NCI-H446 (cell line): Measurements from ENCODE around the gene KRT80.

Experiments used
- DNase-seq, 2 experiments: peaks; one replicate each; lab custom pipeline; 2025; lab: John Stamatoyannopoulos, UW

The KRT80 gene

DNA sequence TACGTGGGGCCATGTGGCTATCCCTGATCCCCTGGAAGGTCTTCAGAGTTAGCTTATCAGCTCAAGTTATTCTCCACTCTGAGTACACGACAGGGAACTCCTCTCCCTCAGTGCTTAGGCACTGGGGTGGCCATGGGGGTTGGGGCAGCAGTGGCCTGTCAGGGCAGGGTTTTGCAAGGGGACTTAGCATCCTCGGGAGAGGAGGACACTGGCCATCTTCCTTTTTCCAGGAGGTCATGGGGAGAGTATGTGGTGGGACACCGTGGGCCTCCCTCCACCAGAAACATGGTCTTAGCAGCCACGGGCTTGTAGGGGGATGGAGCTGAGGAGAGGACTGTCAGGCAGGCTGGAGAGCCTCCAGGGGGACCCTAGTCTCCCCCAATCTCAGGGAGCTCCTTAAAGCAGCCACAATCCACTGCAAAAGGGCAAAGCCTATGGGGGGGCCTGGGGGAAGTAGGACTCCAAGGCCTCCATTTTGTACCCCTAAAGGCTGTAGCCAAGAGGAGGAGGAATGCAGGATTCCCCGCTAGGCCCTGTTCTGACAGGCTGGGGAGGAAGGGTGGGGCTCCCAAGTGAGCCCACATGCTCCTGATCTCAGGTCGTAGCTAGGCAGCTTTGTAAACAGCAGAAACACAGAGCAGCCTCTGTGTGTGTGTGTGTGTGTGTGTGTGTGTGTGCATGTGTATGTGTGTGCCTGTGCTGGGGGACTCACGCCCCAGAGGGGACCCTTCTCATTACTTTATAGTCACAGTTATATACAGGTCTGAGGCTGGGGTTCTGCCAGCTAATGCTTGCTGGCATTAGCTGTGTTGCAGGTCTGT, 36.6 kb downstream of the KRT80 start:
- no peak for DNase-seq

DNA sequence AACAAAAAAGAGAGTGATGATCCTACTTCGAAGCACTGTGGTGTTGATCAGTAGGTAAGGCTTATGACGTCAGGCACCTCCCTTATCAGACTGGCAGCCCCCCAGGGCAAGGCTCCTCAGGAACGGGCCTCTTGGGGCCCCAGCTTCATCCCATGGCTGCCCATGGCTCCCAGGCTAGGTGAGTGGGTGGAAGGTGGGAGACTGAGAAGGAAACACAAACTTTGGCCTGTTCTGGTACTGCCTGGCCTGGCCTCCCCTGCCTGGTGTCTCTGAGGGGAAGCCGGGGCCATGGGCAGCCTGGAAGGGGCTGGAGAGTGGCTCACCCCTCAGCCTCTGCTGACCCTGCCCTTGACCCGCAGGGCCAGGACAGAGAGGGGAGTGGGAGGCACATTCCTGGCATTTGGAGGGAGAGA, 38.9 kb downstream of the KRT80 start:
- DNase-seq, result no peak

DNA sequence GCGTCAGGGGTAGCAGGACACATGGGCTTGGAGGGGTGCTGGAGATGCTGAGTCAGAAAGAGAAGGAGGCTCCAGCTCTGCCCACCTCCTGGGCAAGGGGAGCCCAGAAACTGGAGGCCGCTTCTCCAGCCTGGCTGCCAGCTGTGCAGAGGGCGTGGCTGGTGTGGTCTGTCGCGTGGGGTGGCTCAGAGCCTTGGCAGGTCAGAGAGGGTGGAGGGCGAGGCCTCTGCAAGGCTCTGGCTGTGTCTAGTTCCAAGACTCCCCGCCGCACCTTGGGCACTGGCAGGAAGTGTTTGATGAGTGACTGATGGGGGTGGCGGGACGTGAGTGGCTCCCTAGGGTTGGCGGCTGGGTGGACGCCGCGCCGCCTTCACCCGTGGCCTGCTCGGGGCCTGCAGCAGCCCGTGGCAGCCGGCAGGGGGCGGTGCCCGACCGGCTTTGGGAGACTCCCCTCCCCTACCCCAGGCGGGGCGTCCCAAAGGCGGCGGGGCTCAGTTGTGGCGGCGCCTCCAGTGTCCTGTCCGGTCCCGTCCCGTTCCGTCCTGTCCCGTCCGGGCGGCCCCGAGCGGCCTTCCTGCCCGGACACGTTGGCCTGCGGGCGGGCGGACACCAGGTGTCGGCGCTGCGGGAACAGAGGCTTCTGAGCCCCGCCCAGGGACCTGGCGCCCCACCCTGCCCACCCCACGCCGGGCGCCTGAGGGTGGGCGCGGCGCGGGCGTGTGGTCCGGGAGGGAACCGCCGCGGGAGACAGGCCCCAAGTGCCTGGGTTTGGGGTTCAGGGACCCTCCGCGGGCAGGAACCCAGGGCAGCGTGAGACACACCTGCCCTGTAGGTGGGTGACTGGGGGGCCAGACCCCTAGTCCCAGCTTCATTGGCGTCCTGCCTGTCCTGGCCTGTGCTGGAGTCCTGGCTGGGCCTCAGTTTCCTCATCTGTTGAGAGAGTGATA, 39.7 kb downstream of the KRT80 start:
- no peak for DNase-seq

DNA sequence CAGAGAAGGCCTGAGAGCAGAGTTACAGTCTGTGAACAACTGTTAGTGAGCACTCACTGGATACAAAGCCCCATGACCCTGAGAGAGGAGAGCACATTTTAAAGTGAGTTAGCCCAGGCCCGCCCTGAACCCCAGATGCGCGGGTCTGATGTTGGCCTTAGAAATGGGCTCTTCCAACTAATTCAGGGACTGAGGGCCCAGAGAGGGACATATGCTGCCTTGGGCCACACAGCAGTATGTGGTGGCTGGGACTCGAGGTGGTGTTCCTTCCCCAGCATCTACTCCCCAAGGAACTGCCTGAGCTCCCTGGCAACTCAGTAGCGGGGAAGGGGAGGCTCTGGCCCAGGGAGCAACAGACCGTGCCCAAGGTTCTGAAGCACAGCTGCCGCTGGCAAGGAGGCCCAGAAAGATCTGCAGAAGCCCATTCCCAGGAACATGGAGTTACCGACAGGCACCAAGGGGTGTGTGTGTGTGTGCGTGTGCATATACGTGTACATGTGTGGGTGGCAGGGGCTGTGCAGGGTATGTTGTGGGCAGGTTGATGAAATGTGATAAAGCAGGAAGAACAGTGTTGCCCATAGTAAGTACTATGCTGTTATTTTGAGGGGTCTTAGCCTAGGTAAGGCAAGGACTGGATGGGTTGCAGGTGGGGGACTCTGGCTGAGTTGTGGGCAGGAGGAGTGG, 40.5 kb downstream of the KRT80 start:
- DNase-seq, result no peak

DNA sequence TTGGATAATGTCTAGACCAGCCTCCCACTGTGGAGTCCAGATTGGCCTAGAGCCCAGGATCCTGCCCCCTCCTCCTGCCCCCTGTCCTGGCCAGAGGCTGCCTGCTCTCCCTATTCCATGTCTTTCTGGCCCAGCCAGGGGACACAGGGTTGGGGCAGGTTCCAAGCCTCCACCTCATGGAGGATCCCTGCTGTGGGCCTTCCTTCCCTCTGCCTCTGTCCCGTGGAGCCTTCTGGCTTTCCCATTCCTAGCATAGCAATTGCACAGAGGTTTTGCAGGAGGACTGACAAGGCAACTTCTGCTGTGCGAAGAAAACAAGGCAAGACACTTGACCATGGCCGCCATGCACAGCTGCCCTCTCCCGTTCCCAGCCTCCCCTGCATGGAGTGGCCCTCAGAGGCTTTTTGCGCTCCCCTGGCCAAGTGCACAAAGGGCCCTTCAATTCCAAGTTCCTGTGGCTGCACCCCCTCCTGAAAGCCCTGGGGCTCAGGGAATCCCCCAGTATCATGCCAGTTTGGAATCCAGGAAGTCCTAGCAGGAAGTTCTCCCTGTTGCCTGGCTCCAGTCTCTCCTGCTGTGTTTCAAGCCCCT, 42.1 kb downstream of the KRT80 start:
- DNase-seq, result no peak

DNA sequence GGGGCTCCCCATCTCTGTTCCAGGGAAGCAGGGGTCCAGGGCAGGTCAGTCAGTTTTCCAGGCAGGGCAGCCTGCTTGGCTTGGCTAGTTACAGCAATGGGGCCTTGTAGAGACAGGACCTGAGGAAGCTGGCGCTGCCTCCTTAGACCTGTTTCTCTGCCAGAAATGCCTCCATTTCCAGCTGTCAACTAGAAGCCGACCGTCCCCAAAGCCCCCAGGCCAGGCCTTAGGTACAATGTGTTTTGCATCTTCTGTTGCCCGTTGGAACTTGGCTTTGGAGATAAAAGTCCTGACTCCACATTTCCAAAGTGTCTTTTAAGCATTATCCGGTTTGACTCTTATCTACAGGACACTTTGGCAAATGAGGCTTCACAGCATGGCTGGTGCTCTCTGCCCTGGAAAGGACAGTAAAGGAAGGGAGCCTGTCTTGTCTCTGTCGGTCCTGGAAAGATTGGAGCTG, 42.6 kb downstream of the KRT80 start:
- peak in 1 of 2 experiments; percentile 55 for DNase-seq

DNA sequence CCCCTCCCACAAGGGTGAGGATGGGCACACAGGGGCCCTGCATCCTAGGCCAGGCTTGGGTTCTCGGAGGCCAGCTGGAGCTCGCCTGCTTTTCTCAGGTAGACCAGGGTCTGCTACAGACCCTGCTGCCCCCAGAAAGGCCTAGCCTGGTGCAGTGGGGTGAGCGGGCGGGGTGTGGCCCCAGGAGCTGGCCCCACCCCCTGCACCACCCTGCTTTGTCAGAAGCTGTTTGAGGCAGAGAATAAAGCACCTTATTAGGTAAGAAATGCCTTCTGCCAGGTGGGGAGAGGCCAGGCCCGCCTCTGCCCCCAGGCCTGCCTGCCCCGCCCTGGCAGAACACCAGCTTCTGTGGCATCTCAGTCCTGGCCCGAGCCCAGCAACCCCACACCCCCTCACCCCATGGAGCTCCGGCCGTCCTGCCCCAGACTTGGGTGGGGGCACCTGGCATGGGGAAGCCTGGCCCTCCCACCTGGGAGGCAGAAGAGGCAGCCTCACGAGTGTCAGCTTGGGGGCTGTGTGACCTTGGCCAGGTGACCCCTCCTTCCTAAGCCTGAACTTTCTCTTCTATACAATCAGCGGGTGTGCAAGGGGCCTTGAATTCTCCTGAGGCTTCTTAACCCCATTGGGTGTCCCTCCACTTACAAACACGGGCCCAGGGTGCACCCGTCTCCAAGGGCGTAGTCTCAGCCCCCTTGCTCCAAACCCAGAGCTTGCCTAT, 43.2 kb downstream of the KRT80 start:
- DNase-seq, result no peak

DNA sequence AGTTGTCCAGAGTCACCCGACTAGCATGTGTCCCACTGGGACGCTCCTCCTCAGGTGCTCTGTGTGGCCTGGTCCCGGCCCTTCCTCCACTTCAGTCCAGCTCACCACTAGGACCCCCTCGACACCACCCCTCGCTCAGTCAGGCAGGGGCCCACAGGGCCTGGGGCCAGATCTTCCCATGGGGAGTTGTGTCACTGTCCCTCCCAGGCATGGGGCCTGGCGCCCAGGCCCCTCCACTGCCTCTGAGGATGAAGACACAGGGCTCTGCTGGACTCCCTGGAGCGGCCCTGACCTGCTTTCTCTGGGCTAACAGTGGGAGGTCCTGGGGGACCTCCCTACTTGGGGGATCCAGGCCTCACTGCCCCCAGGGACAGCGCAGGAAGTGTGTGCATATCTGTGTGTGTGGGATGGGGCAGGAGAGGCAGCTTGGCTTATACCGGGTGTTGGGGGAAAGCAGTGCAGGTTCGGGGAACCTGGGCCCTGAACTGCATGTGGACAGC, 43.8 kb downstream of the KRT80 start:
- DNase-seq, result no peak

DNA sequence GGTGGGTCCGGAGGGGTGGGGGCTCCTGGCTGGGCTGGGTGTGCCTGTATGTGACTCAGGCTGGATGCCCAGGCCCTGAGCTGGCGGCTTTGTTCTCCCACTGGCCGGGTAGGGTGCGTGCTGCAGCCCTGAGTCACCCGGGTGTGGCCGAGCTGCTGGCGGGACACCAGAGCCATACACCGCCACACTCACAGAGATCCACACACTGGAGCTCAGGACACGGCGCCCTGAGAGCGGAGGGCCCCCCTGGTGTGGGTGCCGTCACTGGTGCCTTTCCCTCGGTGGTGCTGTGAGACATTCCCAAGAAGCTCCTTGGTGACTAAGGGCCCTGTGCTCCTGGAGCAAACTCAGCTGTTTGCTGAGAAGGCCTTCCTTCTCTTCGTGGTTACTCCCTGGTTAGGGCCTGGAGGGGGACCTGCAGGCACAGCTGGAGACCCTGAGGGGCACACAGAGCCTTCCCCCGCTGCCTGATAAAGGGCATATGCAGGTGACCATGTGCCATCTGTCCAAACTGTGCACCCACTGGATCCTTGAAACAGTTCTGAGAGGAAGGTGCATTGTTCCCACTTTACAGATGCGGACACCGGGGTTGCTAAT, 44.3 kb downstream of the KRT80 start:
- DNase-seq, result no peak

DNA sequence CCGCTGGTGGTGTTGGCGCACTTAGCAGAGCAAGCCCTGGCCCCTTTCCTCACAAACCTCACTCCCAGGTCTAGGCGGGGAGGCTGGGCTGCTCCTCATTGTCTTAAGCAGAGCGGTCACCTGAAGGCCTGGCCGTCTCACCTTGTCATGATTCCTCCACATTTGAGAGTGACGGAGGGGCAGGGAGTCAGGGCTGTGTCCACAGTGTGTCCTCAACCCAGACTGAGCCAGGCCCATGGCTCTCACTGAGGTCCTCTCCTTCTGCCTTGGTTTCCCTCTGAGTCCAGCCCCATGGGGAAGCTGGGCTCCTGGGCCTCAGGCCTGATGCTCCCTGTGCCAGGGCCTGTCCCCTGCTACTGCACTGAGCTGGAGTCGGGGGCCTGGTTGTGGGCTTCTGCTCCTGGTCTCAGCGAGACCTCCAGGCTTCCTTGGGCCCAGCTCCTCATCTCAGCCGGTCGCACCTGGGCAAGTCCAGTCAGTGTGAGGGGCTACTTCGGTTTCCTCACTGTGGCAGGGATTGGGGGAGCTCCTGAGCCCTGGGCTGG, 44.9 kb downstream of the KRT80 start:
- DNase-seq, result no peak

DNA sequence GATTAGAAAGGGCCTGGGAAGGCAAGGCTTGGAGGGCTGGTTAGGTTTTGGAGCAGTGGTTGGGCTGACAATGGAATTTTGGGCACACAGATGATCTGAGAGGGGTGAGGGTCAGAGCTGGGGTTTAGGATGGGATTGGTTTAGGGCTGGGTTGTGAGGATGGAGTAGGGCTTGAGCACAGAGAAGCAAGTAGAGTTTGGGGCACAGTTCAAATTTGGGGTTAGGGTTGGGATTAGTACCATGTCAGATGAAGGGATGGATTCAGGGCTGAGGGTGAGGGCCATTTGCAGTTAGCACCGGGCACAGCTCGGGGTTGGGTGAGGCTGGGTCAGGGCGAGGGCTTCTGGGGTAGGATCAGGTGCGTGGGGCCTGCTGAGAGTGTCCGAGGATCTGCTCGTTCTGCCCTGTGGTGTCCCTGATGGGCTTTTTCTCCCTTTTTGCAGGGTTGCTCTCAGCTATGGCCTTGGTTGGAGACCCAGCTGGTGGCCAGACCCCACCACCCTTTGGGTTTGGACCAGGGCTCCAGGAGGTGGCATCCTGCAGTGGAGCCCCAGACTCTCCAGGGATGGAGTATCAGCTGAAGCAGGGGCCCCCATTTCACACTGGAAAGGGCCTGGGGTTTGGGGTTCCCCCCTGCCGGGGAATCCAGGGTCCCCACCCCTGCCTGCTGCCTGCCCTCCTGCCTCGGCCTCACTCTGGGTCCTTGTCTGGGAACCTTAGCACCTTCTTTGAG, 45.6 kb downstream of the KRT80 start:
- DNase-seq, result no peak

DNA sequence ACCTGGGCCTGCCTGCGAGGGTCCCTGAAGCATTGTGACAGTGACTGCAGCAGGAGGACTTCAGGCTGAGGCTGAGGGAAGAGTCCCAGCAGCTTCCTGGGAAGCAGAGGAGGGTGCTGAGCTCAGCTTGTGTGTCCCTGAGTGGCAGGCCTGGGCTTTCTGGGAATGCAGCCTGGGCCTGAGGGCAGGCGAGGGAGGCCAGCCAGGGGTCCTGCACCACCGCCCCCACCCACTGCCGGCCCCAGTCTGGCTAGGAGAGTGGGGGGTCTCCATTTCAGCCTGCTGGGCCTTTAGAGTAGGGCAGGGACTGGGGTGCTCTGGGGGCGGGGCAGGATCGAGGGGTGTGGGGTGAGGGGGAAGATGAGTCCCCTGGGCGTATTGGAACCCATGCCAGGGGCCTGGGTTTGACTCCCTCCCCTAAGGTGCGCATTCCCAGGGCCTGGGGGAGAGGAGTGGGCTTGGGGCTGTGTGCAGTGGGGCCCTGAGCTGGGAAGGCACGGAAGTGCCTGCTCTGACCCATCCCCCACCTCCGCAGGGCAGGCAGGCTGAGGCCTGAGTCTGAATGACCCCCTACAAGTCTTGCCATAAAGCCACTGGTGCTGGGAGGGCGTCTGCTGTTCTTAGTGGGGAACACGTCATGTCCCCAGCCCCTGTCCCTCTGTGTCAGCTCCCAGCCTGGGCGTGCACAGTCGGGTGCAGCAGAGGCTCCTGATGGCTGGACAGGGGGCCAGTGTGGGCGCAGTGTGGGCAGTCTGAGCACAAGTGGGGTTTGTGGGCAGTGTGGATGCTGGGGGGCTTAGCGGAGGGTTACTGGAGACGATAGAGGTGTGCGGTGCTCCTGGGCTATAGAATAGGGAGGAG, 46.4 kb downstream of the KRT80 start:
- DNase-seq, result no peak

DNA sequence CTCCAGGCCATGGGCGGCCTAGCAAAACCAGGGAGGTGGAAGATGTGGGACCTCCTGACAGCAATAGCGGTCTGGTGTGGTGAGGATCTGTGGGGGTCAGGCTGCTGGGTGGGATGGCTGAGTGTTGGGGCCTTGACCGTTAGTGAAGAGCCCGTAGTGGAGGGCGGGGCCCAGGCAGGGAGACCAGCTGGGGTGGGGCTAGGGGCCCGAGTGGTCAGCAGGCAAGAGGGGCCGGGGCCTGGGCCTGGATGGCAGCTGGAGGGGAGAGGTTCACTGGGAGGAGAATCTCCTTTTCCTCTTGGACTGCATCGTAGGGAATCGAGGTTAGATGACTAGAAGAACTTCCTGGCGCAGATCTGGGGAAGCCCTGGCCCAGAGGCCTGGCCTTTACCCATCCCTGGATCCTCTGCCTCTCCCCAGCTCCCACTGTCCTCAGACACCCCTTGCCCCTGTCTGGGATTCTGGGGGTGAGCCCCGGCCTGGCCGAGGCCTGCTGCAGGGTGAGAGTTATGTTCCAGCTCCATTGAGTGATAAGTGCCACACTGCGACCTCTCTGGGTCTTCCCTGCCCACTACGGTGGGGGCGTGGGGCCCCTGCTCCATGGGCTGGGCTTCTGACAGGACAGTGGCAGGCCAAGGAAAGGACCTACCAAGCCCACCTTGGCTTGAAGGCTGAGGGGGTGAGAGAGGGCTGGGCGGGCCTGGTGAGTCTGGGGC, 47.1 kb downstream of the KRT80 start:
- no peak for DNase-seq

DNA sequence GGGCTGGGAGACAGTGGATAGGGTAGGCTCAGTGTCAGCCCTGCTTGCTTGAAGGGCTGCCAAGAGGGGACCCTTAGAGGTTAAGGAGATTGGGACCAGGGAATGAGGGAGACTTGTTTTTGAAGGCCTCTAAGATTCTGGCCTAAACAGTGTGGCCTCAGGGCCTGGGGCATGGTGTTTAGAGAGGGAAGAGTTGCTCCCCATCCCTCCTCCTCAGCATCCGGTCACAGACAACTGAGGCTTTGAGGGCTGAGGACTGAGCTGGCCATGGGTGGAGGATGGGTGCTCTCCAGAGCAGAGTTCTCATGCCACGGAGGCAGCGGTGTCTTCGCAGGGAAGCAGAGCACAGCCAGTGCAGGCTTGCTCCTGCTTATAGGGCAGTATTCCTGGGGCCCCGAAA, 49.4 kb downstream of the KRT80 start:
- no peak for DNase-seq

DNA sequence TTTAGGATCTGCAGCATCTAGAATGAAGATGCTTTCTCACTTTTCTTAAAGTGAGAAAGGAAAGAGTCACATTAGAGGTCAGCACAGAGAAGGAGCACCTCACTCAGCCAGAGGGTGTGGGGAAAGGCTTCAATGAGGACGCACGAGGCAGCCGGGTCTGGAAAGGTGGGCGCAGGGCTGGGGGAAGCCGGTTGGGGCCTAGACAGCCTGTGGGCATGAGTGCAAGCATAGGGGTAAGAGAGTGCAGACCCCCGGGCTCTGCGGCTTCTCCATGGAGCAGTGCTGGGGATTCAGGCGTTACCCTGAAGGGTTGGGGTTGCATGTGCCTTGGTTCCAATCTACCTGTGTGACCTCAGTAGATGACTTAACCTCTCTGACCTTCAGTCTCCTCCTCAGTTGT, 49.9 kb downstream of the KRT80 start:
- DNase-seq, result no peak

DNA sequence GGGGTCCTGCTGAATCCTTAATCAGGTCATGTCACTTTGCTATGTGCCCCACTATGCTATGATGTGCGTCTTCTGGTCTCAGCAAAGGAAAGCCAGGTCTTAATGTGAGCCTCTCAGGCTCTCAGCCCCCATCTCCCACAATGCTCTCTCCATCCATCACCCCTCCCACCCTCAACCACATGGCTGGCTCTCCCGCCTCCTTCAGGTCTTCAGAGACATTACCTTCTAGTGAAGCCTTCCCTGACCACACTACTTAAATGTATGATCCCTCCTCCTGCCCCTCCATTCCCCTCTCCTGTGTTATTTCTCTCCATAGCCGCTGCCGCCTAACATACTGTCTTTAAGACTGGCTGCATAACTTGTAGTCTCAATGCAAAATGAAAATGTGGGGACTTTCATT, 50.5 kb downstream of the KRT80 start:
- no peak for DNase-seq

DNA sequence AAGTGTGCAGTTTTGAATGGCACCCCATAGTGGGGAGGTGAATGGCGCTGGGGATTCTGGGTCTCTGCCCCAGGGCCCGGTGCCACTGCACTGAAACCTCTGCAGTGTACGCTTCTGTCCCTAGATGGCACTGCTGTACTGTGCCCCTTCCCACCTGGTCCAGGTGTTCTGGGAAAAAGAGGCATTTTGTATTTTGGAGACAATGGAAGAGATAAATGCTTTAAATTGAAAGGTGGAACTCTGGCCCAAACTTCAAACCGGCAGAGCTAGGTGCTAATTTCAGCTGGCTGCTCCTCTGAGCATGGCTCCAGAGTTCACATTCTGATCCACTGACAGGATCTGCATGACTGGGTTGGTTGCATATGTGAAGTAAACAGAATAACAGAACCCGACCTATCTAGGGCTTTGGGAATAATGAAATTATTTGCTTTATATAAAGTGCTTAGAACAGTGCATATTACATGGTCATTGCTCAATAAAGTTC, 52.2 kb downstream of the KRT80 start:
- DNase-seq, result no peak

DNA sequence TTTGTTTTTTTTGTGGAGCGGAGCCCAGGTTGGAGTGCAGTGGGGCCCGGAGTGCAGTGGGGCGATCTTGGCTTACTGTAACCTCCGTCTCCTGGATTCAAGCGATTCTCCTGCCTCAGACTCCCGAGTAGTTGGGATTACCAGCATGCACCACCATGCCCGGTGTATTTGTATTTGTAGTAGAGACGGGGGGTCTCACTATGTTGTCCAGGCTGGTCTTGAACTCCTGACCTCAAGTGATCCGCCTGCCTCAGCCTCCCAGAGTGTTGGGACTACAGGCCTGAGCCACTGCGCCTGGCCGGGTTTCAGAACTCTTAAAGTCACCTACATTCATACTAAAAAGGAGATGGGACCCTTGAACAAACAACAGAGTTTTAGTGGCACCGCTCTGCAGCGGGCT, 52.7 kb downstream of the KRT80 start:
- no peak for DNase-seq
